Posterior vena cava (tissue), 2 donors: ENCODE results near the gene OTUD5. TPM values are rescaled to one million over a fixed set of nuclear protein-coding genes. Genes with fewer than 3 reads are reported as not detected.

Experiments
- DNase-seq: peaks from one replicate; pipeline ENCODE4 v3.0.0-alpha.2; 2020; ENCODE audit warnings: low spot score
- intact Hi-C, 2 donors: fragments of 100-400 bp; cut with DNase I; formaldehyde crosslinking; loops; one replicate each; pipeline versions ENCODE4 v1.14.1 to v1.14.2; 2022 to 2023
- total RNA-seq, 2 donors: library from RNA; stranded (reverse); fragmentation: NEBNext Ultra II Directional; extraction: Animal tissue kit (Norgen Biotek cat#: 25700); gene quantifications; one replicate each; pipeline ENCODE4 v1.2.1, GENCODE V29; 2021
- donor health status: DM: yes; HTN: yes; CAD: no.
- donor health status: DM: yes; HTN: yes; CAD: no.

The OTUD5 gene
- total RNA-seq, 2 donors from 2014 or later: 36.0 to 36.9 TPM

DNA sequence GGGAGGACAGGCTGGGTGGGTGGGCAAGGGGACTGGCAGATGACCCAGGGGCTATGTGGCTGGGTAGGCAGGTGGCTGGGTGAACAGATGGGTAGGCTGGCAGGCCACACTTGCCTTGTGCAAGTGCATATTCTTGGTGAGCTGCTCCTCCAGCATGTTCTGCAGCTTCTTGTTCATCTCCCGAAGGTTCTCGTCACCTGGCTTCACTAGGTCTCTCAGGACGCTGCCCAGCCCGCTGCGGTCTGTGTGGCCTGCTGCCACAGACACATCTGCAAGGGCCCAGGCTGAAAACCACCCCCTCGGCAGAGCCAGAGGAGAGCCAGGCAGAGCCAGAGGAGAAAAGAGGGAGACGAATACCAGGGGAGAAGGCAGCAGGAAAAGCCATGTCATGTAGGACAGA lies 17.6 kb upstream of the OTUD5 start:
- no peak for DNase-seq
- intact Hi-C loops: loop anchor here in 1 of 2 donors (10.0 kb wide), 1 partner anchor 60 kb away; the partner anchor contains the start of genes PIM2 and SLC35A2

- DNase-seq: no peak
- intact Hi-C loops: loop anchor here in 1 of 2 donors (10.0 kb wide), 1 partner anchor 60 kb away; the partner anchor contains the start of genes PIM2 and SLC35A2
Observed at GRCh38 chrX:48974574-48974973, 17.2 kb upstream of the OTUD5 start.

DNA sequence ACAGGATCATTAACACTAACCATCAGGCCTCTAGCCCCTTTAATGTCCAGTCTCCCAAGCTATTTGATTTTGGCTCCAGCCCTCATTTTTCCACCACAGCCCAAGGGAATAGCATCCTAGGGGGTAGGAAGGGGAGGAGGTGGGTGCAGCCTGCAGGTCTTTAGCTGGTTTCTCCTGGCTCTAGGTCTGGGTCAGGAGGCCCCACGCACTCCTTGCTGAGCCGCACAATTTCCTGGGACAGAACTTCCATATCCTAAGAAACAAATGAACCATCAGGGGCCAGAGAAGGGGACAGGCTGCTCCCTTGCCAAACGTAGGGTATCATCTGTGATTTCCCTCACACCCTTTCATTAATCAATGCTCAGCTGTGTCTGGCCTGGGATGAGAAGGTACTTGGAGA lies 16.6 kb upstream of the OTUD5 start:
- intact Hi-C loops: loop anchor here in 1 of 2 donors (10.0 kb wide), 1 partner anchor 59 kb away; the partner anchor contains the start of genes PIM2 and SLC35A2
- no peak for DNase-seq

DNA sequence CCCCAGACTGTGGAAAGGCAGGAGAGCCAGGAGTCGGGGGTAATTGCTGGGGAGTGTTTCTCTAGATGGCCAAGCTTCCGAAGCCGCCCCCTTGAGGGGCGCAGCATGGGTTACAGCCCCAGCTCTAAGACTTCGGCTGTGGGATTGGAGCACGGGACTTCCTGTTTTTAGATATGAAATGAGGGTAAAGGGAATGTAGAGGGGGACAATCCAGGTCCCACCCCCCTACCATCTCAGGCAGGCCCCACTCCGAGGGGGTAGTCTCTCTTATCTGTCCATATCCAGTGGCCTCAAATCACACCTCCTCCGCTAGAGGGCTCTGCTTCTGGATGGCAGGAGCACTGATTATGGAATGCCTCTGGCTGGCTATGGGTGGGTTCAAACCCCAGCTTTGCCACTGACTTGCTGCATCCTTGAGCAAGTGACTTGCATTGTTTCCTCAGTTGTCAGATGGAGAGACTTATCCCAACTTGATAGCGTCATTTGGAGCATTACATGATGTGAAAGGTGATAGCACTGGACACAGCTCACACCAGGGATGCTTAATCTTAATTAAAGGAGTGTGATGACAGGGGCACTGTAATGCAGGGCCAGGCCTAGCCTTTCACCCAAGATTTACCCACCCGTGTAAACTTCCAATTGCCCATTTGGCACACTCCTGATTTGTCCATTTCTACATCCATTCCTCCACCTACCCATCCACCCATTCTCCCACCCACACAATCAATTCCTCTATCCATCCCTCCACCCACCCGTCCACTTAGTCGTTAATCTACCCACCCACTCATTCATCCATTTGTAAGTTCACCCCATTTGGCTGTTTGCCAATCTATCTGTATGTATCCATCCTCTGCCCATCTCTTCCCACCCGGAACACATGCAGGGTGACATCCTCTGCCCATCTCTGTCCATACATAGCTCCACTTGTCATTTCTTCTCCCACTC lies 15.1 kb upstream of the OTUD5 start:
- intact Hi-C loops: loop anchor here in 1 of 2 donors (10.0 kb wide), 1 partner anchor 58 kb away; the partner anchor contains the start of genes PIM2 and SLC35A2
- DNase-seq: no peak

GRCh38 chrX:48971249-48972219 lies 14.1 kb upstream of the OTUD5 start, which contains the start of gene KCND1:
Gene KCND1 (minus strand): TSS chrX:48971844. CDS start chrX:48970271, 1,573 bp downstream.
- no peak for DNase-seq

DNA sequence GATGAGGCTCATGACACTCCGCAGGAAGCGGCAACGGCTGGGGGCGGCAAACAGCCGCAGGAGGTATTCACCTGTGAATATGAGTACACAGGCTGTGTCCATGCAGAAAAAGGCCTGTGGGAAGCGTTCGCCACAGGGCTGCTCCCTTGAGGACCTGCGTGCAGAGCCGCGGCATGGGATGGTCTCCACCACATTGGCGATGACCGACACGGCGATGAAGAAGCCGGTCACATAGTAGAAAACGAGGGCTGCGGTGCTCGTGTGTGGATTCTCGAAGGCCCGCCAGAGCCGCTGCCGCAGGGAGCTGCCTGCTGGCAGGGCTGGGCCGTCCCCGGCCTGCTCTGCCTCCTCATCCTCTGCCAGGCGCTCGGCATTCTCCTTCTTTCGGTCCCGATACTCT lies 12.1 kb upstream of the OTUD5 start:
- intact Hi-C loops: no loop called here
- DNase-seq: no peak

More at GRCh38 chrX:48971249-48972219, 14.1 kb upstream of the OTUD5 start, which contains the start of gene KCND1:
- intact Hi-C loops: loop anchor here in 1 of 2 donors (10.0 kb wide), 1 partner anchor 57 kb away; the partner anchor contains the start of genes PIM2 and SLC35A2

- DNase-seq: no peak
- intact Hi-C loops: no loop called here
Observed at GRCh38 chrX:48968377-48968776, 11.0 kb upstream of the OTUD5 start.

DNA sequence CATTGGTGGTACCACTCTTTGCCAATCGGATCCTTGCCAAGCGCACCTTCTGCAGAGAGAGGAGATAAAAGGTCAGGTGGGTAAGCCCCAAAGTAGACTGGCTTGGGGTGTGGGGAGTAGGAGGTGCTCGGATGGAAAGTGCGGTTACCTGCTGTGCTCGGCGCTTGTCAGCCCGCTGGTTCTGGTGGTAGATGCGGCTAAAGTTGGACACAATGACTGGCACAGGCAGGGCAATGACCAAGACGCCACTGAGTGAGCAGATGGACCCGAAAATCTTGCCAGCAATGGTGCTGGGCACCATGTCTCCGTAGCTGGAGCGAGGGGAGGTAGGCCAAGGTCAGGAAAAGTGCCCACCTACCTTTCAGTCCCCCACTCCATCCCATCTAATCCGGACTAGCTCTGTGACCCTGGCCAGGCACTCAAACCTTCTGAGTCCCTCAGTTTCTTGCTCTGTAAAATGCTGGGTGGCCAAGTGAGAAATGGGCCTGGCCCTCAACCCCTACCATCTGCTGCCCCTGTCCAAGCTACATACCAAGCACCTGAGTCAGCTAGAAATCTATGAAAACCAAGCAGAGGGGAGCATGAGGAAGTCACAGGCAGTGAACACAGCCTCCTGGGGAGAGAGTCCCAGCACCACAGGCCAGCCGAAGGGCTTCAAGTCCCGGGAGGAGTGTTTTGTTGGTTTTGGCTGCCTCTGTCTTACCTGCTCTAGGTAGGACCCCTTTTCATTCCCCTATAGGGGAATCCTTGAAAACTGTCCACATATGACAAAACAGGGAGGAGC lies 9.6 kb upstream of the OTUD5 start:
- DNase-seq: no peak
- intact Hi-C loops: no loop called here

DNA sequence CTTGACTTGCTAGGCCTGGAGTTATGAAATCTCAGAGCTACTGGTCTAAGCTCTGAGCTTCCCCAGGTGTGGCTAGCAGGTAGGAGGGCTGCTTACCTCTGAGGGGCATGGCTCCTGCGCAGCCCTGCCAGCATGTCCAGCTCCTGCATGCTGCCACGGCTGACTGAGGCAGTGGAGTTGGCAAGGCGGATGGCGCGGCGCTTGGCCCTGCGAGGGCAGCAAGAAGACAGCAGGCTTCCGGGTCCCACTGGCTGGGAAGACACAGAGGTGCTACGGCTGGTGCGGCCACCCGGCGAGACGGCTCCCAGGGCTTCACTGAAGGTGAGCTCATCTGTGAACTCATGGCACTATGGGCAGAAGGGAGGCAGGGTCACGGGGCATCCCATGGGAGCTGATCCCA lies 8.6 kb upstream of the OTUD5 start:
- no peak for DNase-seq
- intact Hi-C loops: no loop called here

DNA sequence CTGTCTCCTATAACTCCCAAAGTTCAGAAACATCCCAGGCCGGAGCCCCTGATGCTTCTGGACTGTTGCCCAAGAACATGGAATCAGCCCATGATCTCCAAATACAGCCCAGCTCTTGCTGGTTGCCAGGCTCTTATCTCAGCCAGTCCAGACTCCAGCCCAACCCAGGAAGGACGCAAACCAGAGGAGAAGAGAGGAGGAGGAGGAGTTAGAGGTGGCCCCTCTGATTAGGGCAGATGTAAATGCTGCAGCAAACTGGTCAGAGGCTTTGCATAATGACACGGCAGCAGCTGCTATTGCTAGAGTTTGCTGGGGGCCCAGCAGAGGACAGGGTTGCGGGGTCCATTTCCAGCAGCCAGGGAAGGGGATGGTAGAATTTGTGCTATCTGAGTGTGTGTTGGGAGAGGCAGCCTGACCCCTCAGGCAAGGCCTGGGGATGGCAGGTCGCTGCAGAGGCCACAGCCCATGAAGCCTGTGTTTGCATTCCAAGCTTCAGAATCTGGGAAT lies 4.2 kb upstream of the OTUD5 start:
- no peak for DNase-seq
- intact Hi-C loops: no loop called here

DNA sequence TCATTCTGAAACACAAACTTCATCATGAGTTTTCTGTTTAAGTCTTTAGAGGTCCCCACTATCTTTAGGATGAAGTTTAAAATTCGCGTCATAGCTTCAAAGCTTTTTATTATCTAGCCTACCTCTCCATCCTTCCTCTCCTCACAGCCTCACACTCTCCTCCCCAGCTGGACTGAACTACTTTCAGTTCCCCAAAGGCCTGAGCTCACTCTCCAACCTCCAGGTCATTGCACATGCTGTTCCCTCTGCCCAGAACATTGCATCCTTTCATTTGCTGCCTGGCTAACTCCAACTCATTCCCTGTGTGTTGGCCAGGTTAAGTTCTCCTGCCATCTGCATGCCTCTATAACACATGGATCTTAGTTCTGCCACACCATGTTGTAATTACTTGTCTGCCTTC lies 2.9 kb upstream of the OTUD5 start:
- no peak for DNase-seq
- intact Hi-C loops: no loop called here

DNA sequence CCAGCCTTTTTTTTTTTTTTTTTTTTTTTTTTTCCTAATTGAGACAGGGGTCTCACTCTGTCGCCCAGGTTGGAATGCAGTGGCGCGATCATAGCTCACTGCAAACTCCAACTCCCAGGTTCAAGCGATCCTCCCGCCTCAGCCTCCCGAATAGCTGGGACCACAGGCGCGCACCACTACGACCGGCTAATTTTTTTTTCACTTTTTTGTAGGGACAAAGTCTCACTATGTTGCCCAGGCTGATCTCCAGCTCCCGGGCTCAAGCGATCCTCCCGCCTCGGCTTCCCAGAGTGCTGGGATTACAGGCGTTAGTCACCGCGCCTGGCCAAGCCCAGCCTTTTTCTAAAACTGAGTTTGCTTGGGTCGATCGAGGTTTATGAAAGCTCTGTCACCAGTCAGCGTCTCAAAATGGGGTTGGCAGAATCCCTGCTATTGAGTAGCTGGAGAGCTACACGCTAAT lies 1.3 kb upstream of the OTUD5 start:
- DNase-seq: no peak
- intact Hi-C loops: no loop called here

DNA sequence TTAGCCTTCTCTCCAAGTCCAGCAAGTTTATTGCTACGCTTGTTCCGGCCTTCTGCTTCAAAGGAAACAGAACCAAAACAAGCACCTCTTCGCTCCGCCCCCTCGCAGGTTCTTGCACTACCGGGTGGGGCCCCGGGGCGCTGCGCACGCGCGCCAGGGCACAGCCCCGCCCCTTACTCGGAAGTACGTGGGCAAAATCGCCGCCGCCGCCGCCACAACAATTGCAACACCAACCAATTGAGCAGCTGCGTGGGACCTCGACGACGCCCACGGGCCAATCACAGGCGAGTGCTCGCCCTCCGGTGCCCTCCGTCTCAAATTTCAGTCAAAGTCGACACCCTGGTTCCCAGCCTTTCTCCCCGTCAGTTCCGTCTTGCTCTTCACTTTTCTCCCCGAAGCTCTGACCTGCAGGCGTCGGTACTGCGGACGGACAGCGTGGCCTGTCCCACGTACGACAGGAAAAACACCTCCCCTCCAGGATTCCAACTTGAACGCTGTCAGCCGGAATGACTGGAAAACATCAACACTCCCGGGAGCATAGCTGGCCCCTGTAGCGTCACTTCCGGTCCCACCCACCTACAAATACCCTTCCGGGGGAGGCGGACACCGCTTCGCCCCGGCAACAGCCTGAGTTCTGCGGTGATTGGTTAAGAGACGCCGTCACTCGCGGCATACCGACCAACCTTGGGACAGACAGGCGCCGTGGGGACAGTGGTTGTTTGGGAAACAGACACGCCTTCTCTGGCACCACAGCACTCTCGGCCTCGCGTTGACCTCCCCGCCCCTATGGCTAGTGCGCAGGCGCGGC lies 624 bp upstream of the OTUD5 start:
- peak; percentile 98 for DNase-seq
- intact Hi-C loops: no loop called here

GRCh38 chrX:48956728-48957414 lies 536 bp downstream of the OTUD5 start:
- DNase-seq: no peak
- intact Hi-C loops: no loop called here

- no peak for DNase-seq
- intact Hi-C loops: no loop called here
Observed at GRCh38 chrX:48948589-48948988, 8.8 kb downstream of the OTUD5 start.

- intact Hi-C loops: no loop called here
- DNase-seq: no peak
Observed at GRCh38 chrX:48945517-48946348, 11.7 kb downstream of the OTUD5 start.
